ENCODE data around the gene PLEKHA6. TPM values are rescaled to one million over a fixed set of nuclear protein-coding genes. Genes with fewer than 3 reads are reported as not detected.

The PLEKHA6 gene
- total RNA-seq, 1 donor from 2014 or later = 4.9 TPM

GRCh38 chr1:204295671-204296070, 64.1 kb downstream of the PLEKHA6 start:
- intact Hi-C loops (cut with DNase I) = no loop called here
- Histone ChIP-seq H3K36me3 (no peaks in the 10 kb centered on the region), H3K9me3 (no peaks in the 10 kb centered on the region), H3K4me3 (no peak overlapping the region), H3K27me3 (no peaks in the 10 kb centered on the region), H3K27ac (no peak overlapping the region), H3K4me1 (peaks cover 0 to 3% of the 10 kb centered on the region in 2 donors)
- no peak for TF ChIP-seq CTCF (IDR thresholded peaks at IDR 0.05)
- no peak for DNase-seq (ENCODE audit: low spot score in 2 of 2)

- H3K4me1 ChIP-seq = peaks cover 0 to 3% of the 10 kb centered on the region in 2 donors
- intact Hi-C loops (cut with DNase I) = no loop called here
- H3K27ac ChIP-seq = no peak overlapping the region
- no peaks in the 10 kb centered on the region for H3K36me3 ChIP-seq
- no peaks in the 10 kb centered on the region for H3K9me3 ChIP-seq
- TF ChIP-seq CTCF (IDR thresholded peaks at IDR 0.05) = no peak
- H3K27me3 ChIP-seq = no peaks in the 10 kb centered on the region
- peak in 1 of 2 donors; percentile 71 for DNase-seq (ENCODE audit: low spot score in 2 of 2)
- no peak overlapping the region for H3K4me3 ChIP-seq
These were observed 65.4 kb downstream of the PLEKHA6 start for GRCh38 chr1:204294357-204294756.

GRCh38 chr1:204293605-204294337, 66.0 kb downstream of the PLEKHA6 start:
- no peak overlapping the region for H3K4me3 ChIP-seq
- no peak for TF ChIP-seq CTCF (IDR thresholded peaks at IDR 0.05)
- no peaks in the 10 kb centered on the region for H3K36me3 ChIP-seq
- H3K27me3 ChIP-seq = no peaks in the 10 kb centered on the region
- peaks cover 0 to 3% of the 10 kb centered on the region in 2 donors for H3K4me1 ChIP-seq
- no peak for DNase-seq (ENCODE audit: low spot score in 2 of 2)
- H3K9me3 ChIP-seq = no peaks in the 10 kb centered on the region
- H3K27ac ChIP-seq = no peak overlapping the region
- intact Hi-C loops (cut with DNase I) = no loop called here

GRCh38 chr1:204292740-204293139, 67.0 kb downstream of the PLEKHA6 start:
- intact Hi-C loops (cut with DNase I) = no loop called here
- Histone ChIP-seq H3K27ac (no peak overlapping the region), H3K9me3 (no peaks in the 10 kb centered on the region), H3K4me3 (no peak overlapping the region), H3K4me1 (peaks cover 0 to 3% of the 10 kb centered on the region in 2 donors), H3K36me3 (no peaks in the 10 kb centered on the region), H3K27me3 (no peaks in the 10 kb centered on the region)
- no peak for DNase-seq (ENCODE audit: low spot score in 2 of 2)
- no peak for TF ChIP-seq CTCF (IDR thresholded peaks at IDR 0.05)

GRCh38 chr1:204289280-204289679, 70.4 kb downstream of the PLEKHA6 start:
- no peak for DNase-seq (ENCODE audit: low spot score in 2 of 2)
- Histone ChIP-seq H3K4me3 (no peak overlapping the region), H3K27ac (no peak overlapping the region), H3K9me3 (no peaks in the 10 kb centered on the region), H3K4me1 (peaks cover 0 to 3% of the 10 kb centered on the region in 2 donors), H3K36me3 (no peaks in the 10 kb centered on the region), H3K27me3 (no peaks in the 10 kb centered on the region)
- intact Hi-C loops (cut with DNase I) = no loop called here
- no peak for TF ChIP-seq CTCF (IDR thresholded peaks at IDR 0.05)

Data from ascending aorta (tissue), 2 donors.